SK-N-MC (cell line): Measurements from ENCODE around the gene XG.

Source experiments
- EZH2 ChIP-seq: fragments of 200-600 bp; sonication (generic); IDR thresholded peaks from one replicate; pipeline ENCODE4 v1.6.1; 2017; ENCODE audit warnings: antibody characterized with exemption
- POLR2AphosphoS5 ChIP-seq: IDR thresholded peaks from 2 replicates; pipeline ENCODE4 v1.6.1; 2012; ENCODE audit warnings: mild to moderate bottlenecking, low read depth, low read length, borderline replicate concordance

DNA sequence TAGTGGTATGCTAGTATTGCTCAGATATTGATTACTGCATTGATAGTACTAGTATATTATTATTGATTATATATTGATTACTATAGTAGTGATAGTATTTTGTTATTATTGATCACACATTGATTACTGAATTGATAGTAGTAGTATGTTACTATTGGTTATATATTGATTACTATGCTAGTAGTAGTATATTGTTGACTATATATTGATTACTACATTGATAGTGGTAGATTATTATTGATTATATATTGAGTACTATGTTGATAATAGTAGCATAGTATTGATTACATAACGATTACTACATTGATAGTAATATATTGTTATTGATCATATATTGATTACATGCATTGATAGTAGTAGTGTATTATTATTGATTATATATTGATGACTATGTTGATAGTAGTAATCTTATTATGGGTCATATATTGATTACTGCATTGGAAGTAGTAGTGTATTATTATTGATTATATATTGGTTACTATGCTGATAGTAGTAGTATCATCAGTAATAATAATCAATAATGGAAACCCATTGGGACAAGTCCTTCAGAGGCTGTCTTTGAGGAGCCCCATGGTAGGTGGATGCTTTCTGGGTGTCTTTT is 107.5 kb downstream of the XG start:
- no peak for TF ChIP-seq EZH2
- no peak for TF ChIP-seq POLR2AphosphoS5
